Fibroblast of pulmonary artery (primary cell): Measurements from ENCODE around the gene KAT2A.

Experiments
- DNase-seq: peaks from one replicate; pipeline ENCODE4 v3.0.0-alpha.2; 2010; ENCODE audit warnings: low read depth
- H3K4me3 ChIP-seq: replicated peaks from 2 replicates; pipeline ENCODE4 v1.5.1; 2011; ENCODE audit warnings: low read depth, mild to moderate bottlenecking, control low read depth, low read length, moderate library complexity
- CTCF ChIP-seq: IDR thresholded peaks from 2 replicates; pipeline ENCODE4 v1.5.1; 2011; ENCODE audit warnings: mild to moderate bottlenecking, control low read depth, low read length, inconsistent platforms; ENCODE audit errors: missing control alignments

The KAT2A gene

GRCh38 chr17:42127414-42127813 lies 6.2 kb upstream of the KAT2A start:
- TF ChIP-seq CTCF, result no peak
- DNase-seq, result no peak
- H3K4me3 ChIP-seq, result no peak overlapping the region

- no peak for TF ChIP-seq CTCF
- DNase-seq, result no peak
- H3K4me3 ChIP-seq, result no peak overlapping the region
These were observed 5.7 kb upstream of the KAT2A start for GRCh38 chr17:42126836-42127235.

GRCh38 chr17:42125565-42125964 lies 4.4 kb upstream of the KAT2A start:
- H3K4me3 ChIP-seq, result no peak overlapping the region
- no peak for TF ChIP-seq CTCF
- DNase-seq, result no peak

- no peak overlapping the region for H3K4me3 ChIP-seq
- no peak for DNase-seq
- TF ChIP-seq CTCF, result no peak
These were observed 3.1 kb upstream of the KAT2A start for GRCh38 chr17:42124256-42124655.

- no peak for DNase-seq
- no peak within 1 kb of the TSS for H3K4me3 ChIP-seq
- TF ChIP-seq CTCF, result no peak
These were observed 1.5 kb upstream of the KAT2A start, which contains the start of gene HSPB9 for GRCh38 chr17:42122371-42123303. Gene HSPB9 (plus strand): TSS chr17:42122804. CDS start chr17:42122851, 47 bp downstream.

- peak overlapping the region; percentile 59 for H3K4me3 ChIP-seq
- no peak for TF ChIP-seq CTCF
- no peak for DNase-seq
These were observed 902 bp downstream of the KAT2A start for GRCh38 chr17:42120161-42120769.
